ENCODE data around the gene UBE2B. TPM values are rescaled to one million over a fixed set of nuclear protein-coding genes. Genes with fewer than 3 reads are reported as not detected.
"Not testable (repeated sequence)": the region's sequence is repeated elsewhere in the genome, so short reads cannot be mapped to it uniquely, and the experiment has no call there.

The UBE2B gene
- total RNA-seq, 3 donors from 2014 or later, result 84.1 to 104 (median 95.9) TPM

DNA sequence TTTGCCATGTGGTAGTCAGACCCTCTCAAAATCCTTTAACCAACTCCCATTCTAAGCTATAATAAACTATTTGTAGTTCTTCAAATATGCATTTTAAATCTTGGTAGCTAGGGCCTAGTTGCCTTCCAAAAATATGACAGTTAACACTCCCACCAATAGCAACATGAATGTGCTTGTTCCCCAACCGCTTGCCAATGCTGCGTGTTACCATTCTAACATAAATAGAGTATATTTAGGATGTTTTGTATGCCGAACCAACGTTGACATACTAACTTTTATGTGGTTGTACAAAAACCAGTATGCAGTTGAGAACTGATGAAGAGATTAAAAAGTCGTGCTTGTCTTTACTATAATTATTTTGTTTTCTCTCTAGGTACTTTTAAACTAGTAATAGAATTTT, 9.0 kb downstream of the UBE2B start:
- Mint-ChIP-seq H3K36me3 (ENCODE audit: insufficient read depth) (peaks cover 34% of the 10 kb centered on the region), H3K4me1 (ENCODE audit: low read depth) (peaks cover 44% of the 10 kb centered on the region), H3K9me3 (no peaks in the 10 kb centered on the region), H3K4me3 (no peak overlapping the region), H3K27me3 (ENCODE audit: low read depth) (no peaks in the 10 kb centered on the region)
- ATAC-seq (no peak), DNase-seq (no peak)

GRCh38 chr5:134382204-134382603, 10.8 kb downstream of the UBE2B start:
- not testable (repeated sequence) for H3K27me3 Mint-ChIP-seq (ENCODE audit: low read depth); DNase-seq; H3K4me3 Mint-ChIP-seq; ATAC-seq; H3K9me3 Mint-ChIP-seq
- Mint-ChIP-seq H3K36me3 (ENCODE audit: insufficient read depth) (peaks cover 34% of the 10 kb centered on the region), H3K4me1 (ENCODE audit: low read depth) (peaks cover 35% of the 10 kb centered on the region)

GRCh38 chr5:134383980-134384697, 12.8 kb downstream of the UBE2B start:
- DNase-seq (no peak), ATAC-seq (peak; percentile 34 to 64)
- H3K4me3 Mint-ChIP-seq, result peak overlapping the region; percentile 11
- H3K9me3 Mint-ChIP-seq, result no peaks in the 10 kb centered on the region
- H3K4me1 Mint-ChIP-seq (ENCODE audit: low read depth), result peaks cover 26% of the 10 kb centered on the region
- peaks cover 33% of the 10 kb centered on the region for H3K36me3 Mint-ChIP-seq (ENCODE audit: insufficient read depth)
- H3K27me3 Mint-ChIP-seq (ENCODE audit: low read depth), result no peaks in the 10 kb centered on the region

DNA sequence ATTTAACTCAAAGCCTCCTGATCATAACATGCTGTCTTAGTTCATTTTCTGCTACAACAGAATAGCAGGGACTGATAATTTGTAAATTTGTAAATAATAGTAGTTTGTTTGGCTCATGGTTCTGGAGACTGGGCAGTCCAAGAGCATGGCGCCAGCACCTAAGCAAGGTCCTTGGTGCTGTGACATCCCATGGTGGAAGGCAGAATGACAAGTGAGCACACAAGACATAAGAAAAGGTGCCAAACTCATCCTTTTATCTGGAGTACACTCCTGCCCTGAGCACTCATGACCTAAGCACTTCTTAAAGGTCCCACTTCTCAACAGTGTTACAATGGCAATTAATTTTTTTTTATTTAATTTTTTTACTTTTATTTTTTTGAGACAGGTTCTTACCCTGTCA, 16.1 kb downstream of the UBE2B start:
- no peak for ATAC-seq

DNA sequence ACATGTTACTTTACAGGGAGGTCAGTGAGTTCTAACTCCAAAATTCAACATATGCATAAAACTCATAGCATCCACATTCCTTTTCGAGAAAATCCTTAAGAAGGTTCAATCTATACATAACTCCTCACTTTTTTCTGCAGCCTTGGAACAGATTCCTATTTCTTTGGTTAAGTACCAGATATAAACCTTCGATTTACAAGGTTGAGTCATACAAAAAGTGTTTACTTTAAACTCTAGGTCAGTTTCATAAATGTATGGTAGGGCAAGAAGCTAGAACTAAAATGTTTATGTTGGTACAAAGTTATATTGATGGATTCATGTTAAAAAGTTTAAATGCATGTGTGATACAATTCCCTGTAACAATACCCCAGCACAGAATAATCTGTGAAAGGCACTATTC, 20.9 kb downstream of the UBE2B start:
- Mint-ChIP-seq H3K4me1 (ENCODE audit: low read depth) (no peaks in the 10 kb centered on the region), H3K9me3 (no peaks in the 10 kb centered on the region), H3K36me3 (ENCODE audit: insufficient read depth) (peaks cover 44% of the 10 kb centered on the region), H3K27me3 (ENCODE audit: low read depth) (no peaks in the 10 kb centered on the region), H3K4me3 (no peak overlapping the region)
- DNase-seq, result no peak
- ATAC-seq, result no peak

More for the DNA sequence above, 16.1 kb downstream of the UBE2B start:
- peaks cover 13% of the 10 kb centered on the region for H3K4me1 Mint-ChIP-seq (ENCODE audit: low read depth)
- no peak for DNase-seq
- no peak overlapping the region for H3K4me3 Mint-ChIP-seq
- no peaks in the 10 kb centered on the region for H3K9me3 Mint-ChIP-seq
- peaks cover 46% of the 10 kb centered on the region for H3K36me3 Mint-ChIP-seq (ENCODE audit: insufficient read depth)
- H3K27me3 Mint-ChIP-seq (ENCODE audit: low read depth), result no peaks in the 10 kb centered on the region

DNA sequence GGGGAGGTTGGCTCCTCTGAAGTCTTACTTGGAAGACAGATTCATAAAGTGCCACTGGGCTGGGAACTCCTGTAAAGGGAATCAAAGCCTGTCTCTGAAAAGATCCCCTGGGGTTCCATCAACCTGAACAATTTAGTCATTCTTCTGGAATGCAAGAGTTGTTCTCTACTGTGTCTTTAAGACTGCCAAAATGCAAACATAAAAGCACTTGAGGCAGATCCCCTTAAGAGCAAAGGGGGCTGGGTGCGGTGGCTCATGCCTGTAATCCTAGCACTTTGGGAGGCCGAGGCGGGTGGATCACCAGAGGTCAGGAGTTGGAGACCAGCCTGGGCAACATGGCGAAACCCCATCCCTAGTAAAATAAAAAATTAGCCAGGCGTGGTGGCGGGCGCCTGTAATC, 23.6 kb downstream of the UBE2B start:
- peaks cover 42% of the 10 kb centered on the region for H3K36me3 Mint-ChIP-seq (ENCODE audit: insufficient read depth)
- H3K27me3 Mint-ChIP-seq (ENCODE audit: low read depth), result no peaks in the 10 kb centered on the region
- ATAC-seq (no peak), DNase-seq (no peak)
- no peak overlapping the region for H3K4me3 Mint-ChIP-seq
- no peaks in the 10 kb centered on the region for H3K9me3 Mint-ChIP-seq
- H3K4me1 Mint-ChIP-seq (ENCODE audit: low read depth), result no peaks in the 10 kb centered on the region

DNA sequence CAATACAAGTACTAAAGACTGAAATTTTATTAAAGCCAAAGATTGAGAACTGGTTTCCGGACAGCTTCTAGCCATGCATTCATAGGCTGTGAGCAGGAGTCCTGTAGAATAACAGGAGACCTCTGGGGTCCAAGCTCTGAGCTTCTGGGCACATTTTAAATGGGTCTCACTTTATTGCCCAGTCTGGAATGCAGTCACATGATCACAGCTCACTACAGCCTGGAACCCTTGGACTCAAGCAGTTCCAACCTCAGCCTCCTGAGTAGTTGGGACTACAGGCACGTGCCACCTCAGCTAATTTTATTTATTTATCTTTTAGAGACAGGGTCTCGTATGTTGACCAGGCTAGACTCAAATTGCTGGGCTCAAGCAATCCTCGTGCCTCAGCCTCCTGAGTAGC, 24.9 kb downstream of the UBE2B start:
- DNase-seq, result no peak
- Mint-ChIP-seq H3K4me3 (no peak overlapping the region), H3K9me3 (no peaks in the 10 kb centered on the region), H3K27me3 (ENCODE audit: low read depth) (no peaks in the 10 kb centered on the region), H3K4me1 (ENCODE audit: low read depth) (no peaks in the 10 kb centered on the region), H3K36me3 (ENCODE audit: insufficient read depth) (peaks cover 36% of the 10 kb centered on the region)
- ATAC-seq, result no peak

- ATAC-seq (no peak), DNase-seq (no peak)
- Mint-ChIP-seq H3K27me3 (ENCODE audit: low read depth) (no peaks in the 10 kb centered on the region), H3K4me3 (no peak overlapping the region), H3K4me1 (ENCODE audit: low read depth) (no peaks in the 10 kb centered on the region), H3K9me3 (no peaks in the 10 kb centered on the region), H3K36me3 (ENCODE audit: insufficient read depth) (peaks cover 39% of the 10 kb centered on the region)
Observed at GRCh38 chr5:134397196-134397595, 25.8 kb downstream of the UBE2B start.

- DNase-seq, result no peak
- Mint-ChIP-seq H3K4me3 (no peak overlapping the region), H3K9me3 (no peaks in the 10 kb centered on the region), H3K27me3 (ENCODE audit: low read depth) (no peaks in the 10 kb centered on the region), H3K4me1 (ENCODE audit: low read depth) (no peaks in the 10 kb centered on the region), H3K36me3 (ENCODE audit: insufficient read depth) (peaks cover 33% of the 10 kb centered on the region)
- no peak for ATAC-seq
Observed at GRCh38 chr5:134398609-134399155, 27.3 kb downstream of the UBE2B start.

GRCh38 chr5:134403951-134404350, 32.6 kb downstream of the UBE2B start:
- peaks cover 3% of the 10 kb centered on the region for H3K4me1 Mint-ChIP-seq (ENCODE audit: low read depth)
- H3K9me3 Mint-ChIP-seq, result no peaks in the 10 kb centered on the region
- no peak for DNase-seq
- H3K36me3 Mint-ChIP-seq (ENCODE audit: insufficient read depth), result peaks cover 12% of the 10 kb centered on the region
- ATAC-seq, result no peak
- no peak overlapping the region for H3K4me3 Mint-ChIP-seq
- no peaks in the 10 kb centered on the region for H3K27me3 Mint-ChIP-seq (ENCODE audit: low read depth)

DNA sequence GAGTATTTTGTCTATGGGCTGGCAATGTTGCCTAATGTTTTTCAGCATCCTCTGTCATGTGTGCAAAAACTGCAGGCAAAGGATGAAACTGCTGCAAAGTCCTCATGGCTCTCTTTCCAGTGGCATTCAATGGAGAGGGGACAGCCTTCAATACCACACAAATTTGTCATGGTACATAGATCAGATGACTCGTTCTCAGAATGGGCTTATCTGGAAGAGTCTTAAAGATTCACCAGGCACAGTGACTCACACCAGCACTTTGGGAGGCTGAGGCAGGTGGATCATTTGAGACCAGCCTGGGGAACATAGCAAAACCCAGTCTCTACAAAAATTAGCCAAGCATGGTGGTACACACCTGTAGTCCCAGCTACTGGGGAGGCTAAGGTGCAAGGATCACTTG, 35.0 kb downstream of the UBE2B start:
- Mint-ChIP-seq H3K9me3 (no peaks in the 10 kb centered on the region), H3K4me1 (ENCODE audit: low read depth) (peaks cover 21% of the 10 kb centered on the region), H3K36me3 (ENCODE audit: insufficient read depth) (peaks cover 13% of the 10 kb centered on the region), H3K27me3 (ENCODE audit: low read depth) (no peaks in the 10 kb centered on the region), H3K4me3 (no peak overlapping the region)
- ATAC-seq, result peak; percentile 67 to 80
- no peak for DNase-seq

- DNase-seq (no peak), ATAC-seq (no peak)
- Mint-ChIP-seq H3K36me3 (ENCODE audit: insufficient read depth) (peaks cover 9% of the 10 kb centered on the region), H3K27me3 (ENCODE audit: low read depth) (no peaks in the 10 kb centered on the region), H3K4me3 (no peak overlapping the region), H3K9me3 (no peaks in the 10 kb centered on the region), H3K4me1 (ENCODE audit: low read depth) (peaks cover 36% of the 10 kb centered on the region)
Observed at GRCh38 chr5:134409321-134409720, 38.0 kb downstream of the UBE2B start.

GRCh38 chr5:134410822-134411221, 39.5 kb downstream of the UBE2B start:
- H3K9me3 Mint-ChIP-seq, result no peaks in the 10 kb centered on the region
- H3K4me1 Mint-ChIP-seq (ENCODE audit: low read depth), result peaks cover 36% of the 10 kb centered on the region
- DNase-seq, result no peak
- peak overlapping the region; percentile 93 for H3K4me3 Mint-ChIP-seq
- H3K27me3 Mint-ChIP-seq (ENCODE audit: low read depth), result no peaks in the 10 kb centered on the region
- H3K36me3 Mint-ChIP-seq (ENCODE audit: insufficient read depth), result peaks cover 9% of the 10 kb centered on the region
- ATAC-seq, result no peak

GRCh38 chr5:134411228-134411545, 39.8 kb downstream of the UBE2B start:
- peak overlapping the region; percentile 93 for H3K4me3 Mint-ChIP-seq
- H3K27me3 Mint-ChIP-seq (ENCODE audit: low read depth), result no peaks in the 10 kb centered on the region
- DNase-seq (no peak), ATAC-seq (no peak)
- H3K36me3 Mint-ChIP-seq (ENCODE audit: insufficient read depth), result peaks cover 9% of the 10 kb centered on the region
- H3K4me1 Mint-ChIP-seq (ENCODE audit: low read depth), result peaks cover 34% of the 10 kb centered on the region
- H3K9me3 Mint-ChIP-seq, result no peaks in the 10 kb centered on the region

DNA sequence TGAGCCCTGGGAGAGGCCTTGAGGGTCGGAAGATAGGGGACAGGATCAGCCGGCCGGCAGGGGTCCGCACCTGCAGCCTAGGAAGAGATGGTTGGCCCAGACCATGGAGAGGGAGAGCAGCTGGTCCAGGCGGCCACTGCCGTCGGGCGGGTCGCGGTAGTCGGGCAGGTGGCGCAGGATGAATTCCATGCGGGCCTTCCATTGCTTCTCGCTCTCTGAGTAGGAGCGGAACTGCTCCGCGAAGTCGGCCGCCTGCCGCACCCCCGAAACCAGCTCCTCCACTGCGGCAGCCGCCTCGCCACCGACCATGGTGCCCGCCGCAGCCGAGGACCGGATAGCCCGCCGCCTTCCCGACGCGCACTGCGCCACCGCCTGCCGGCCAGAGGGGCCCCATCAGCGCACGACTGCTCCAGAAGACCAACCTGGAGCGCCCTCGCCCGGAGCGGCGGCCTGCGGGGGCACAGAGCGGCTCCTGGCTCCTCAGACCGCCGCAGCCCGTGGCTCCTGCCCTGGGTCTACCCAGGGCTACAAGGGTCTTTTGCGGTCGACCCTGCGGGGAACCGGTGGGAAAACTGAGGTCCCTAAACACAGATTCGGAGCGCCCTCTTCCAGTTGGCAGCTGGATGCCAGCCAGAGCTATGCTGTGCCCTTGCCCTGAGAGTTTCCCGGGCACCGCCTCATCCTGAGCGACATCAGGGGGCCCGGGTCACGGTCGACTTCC, 40.3 kb downstream of the UBE2B start, which contains the start of gene CDKN2AIPNL:
TSS of gene CDKN2AIPNL (minus strand) at position 336 of the 721 bp plus-strand sequence. CDS start at position 309, 27 bp downstream.
- Mint-ChIP-seq H3K9me3 (no peaks in the 10 kb centered on the region), H3K36me3 (ENCODE audit: insufficient read depth) (peaks cover 9% of the 10 kb centered on the region), H3K27me3 (ENCODE audit: low read depth) (no peaks in the 10 kb centered on the region), H3K4me3 (peak within 1 kb of the TSS; percentile 93), H3K4me1 (ENCODE audit: low read depth) (peaks cover 34% of the 10 kb centered on the region)
- peak; percentile 100 for ATAC-seq
- peak; percentile 87 for DNase-seq
